Measurements from ENCODE around the gene CNOT3.
"Not testable (repeated sequence)": the region's sequence is repeated elsewhere in the genome, so short reads cannot be mapped to it uniquely, and the experiment has no call there.

Gene CNOT3

DNA sequence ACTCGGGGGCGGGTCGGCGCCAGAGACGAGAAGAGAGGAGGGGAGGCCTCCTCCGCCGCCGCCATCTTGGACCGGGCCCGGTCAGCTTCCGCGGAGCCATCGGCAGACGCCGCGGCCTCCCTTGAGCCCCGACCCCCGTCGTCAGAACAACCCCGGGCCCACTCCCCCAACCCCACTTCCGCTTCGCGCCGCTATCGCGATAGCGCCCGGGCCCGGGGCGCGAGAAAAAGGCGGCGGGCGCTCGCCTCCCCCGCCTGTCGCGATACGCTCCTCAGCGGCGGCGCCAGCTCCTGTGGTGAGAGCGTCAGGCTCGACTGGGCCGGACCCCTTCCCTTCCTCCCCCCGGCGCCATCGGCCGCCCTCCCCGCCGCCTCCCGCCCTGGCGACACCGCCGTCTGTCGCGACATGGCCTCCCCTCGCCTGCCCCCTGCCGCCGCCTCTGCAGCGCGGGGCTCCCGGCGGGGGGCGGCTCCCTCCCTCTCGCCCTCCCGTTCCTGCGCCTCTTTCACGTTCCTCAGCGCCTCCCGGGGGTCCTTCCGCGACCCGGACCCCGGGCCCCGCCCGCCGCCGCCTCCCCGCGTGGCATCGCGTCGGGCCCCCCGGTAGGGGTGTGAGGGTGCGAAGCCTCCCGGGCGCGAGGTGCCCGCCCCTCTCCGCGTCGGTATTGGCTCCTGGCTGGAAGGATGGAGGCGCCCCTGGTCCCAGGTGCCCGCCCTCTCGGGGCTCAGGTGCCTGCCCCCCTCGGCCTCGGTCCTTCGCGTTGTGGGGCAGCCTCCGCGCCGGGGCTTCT, at the start of gene CNOT3:
Gene CNOT3, plus strand, starts transcription at position 64 of the 790 bp plus-strand sequence. CDS start 5,217 bp downstream, outside the sequence.
- CTCF ChIA-PET: interaction anchor here (1.2 to 1.6 kb wide), 5 partner anchors 13 to 42 kb away, joined by 3 to 4 read pairs (median 3); partner anchors contain the start of gene LENG1
- peak within 1 kb of the TSS; percentile 78 for H3K4me3 ChIP-seq (ENCODE audit: low read depth, low read length)
- peak; percentile 14 for TF ChIP-seq CTCF (IDR thresholded peaks at IDR 0.05; ENCODE audit: insufficient read depth, low read length, missing control alignments)
- no peak for DNase-seq (ENCODE audit: low read depth, low spot score)
- POLR2A ChIA-PET: interaction anchor here (0.7 to 2.2 kb wide), 11 partner anchors 10 to 335 kb away, joined by 3 to 21 read pairs (median 5); partner anchors contain the start of genes CDC42EP5, LENG1, MBOAT7 and MYADM

GRCh38 chr19:54094426-54095000, 43.0 kb upstream of the CNOT3 start:
- ChIA-PET CTCF (interaction anchor here (0.7 to 2.1 kb wide), 3 partner anchors 13 to 296 kb away, joined by 3 to 5 read pairs (median 3); no protein-coding TSS in a partner anchor), POLR2A (no interaction called here)
- DNase-seq (ENCODE audit: low read depth, low spot score): no peak
- H3K4me3 ChIP-seq (ENCODE audit: low read depth, low read length): no peak overlapping the region
- TF ChIP-seq CTCF (IDR thresholded peaks at IDR 0.05; ENCODE audit: insufficient read depth, low read length, missing control alignments): no peak

- ChIA-PET POLR2A (no interaction called here), CTCF (interaction anchor here (0.7 to 2.1 kb wide), 5 partner anchors 13 to 303 kb away, joined by 3 to 9 read pairs (median 3); partner anchors contain the start of gene CNOT3)
- H3K4me3 ChIP-seq (ENCODE audit: low read depth, low read length): peak overlapping the region; percentile 51
- DNase-seq (ENCODE audit: low read depth, low spot score): no peak
- no peak for TF ChIP-seq CTCF (IDR thresholded peaks at IDR 0.05; ENCODE audit: insufficient read depth, low read length, missing control alignments)
Observed at GRCh38 chr19:54095136-54095858, 42.3 kb upstream of the CNOT3 start.

DNA sequence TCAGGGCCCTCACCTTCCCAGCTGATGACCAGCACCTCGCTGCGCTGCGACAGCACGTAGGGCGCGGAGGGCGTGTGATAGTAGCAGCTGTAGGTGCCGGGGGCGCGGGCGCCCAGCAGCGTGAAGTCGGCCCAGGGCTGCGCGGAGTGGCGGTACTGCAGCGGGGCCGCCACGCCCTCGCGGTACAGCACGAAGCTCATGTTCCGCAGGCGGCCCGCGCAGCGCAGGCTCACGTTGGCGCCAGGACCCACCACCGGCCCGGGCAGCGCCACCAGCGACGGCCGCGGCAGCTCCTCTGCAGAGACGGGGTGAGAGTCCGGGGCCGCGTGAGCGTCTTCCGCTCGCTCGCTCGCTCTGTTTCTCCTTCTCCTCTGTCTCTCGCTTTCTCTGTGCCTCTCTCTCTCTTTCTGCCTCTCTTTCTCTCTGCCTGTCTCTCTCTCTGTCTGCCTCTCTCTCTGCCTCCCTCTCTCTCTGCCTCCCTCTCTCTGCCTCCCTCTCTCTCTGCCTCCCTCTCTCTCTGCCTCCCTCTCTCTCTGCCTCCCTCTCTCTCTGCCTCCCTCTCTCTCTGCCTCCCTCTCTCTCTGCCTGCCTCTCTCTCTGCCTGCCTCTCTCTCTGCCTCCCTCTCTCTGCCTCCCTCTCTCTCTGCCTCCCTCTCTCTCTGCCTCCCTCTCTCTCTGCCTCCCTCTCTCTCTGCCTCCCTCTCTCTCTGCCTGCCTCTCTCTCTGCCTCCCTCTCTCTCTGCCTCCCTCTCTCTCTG, 41.5 kb upstream of the CNOT3 start:
- DNase-seq (ENCODE audit: low read depth, low spot score); POLR2A ChIA-PET: not testable (repeated sequence)
- CTCF ChIA-PET: interaction anchor here (1.0 to 2.1 kb wide), 5 partner anchors 41 to 303 kb away, joined by 3 to 9 read pairs (median 3); partner anchors contain the start of gene CNOT3
- peak overlapping the region; percentile 51 for H3K4me3 ChIP-seq (ENCODE audit: low read depth, low read length)

DNA sequence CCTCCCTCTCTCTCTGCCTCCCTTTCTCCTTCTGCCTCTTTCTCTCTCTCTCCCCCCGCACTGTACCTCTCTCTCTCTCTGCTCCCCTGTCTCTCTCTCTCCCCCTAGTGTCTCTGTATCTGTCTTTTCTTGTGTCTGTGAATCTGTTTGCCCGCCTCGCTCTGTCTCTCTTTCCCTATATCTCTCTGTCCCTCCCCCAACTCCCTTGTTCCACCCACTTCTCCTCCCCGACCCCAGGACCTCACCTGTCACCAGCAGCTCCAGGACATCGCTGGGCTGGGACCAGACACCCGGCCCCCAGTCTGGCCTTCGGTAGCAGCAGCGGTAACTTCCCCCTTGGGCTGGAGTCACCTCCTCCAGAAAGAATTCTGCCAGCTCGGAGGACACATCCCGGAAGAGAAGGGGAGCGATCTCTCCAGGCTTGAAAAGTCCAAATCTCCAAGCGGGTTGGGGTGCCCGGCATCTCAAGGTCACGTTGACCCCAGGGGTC, 40.9 kb upstream of the CNOT3 start:
- peak; percentile 55 for TF ChIP-seq CTCF (IDR thresholded peaks at IDR 0.05; ENCODE audit: insufficient read depth, low read length, missing control alignments)
- no peak for DNase-seq (ENCODE audit: low read depth, low spot score)
- POLR2A ChIA-PET: no interaction called here
- CTCF ChIA-PET: interaction anchor here (0.6 to 1.9 kb wide), 8 partner anchors 10 to 324 kb away, joined by 3 to 9 read pairs (median 3); no protein-coding TSS in a partner anchor
- peak overlapping the region; percentile 46 for H3K4me3 ChIP-seq (ENCODE audit: low read depth, low read length)

Measured in AG04449 (cell line).